Activated T-cell treated with anti-CD3 and anti-CD28 coated beads, Interleukin-2, amount 50 U/mL, for 4 hours (primary cell): ENCODE data around the gene KRT86. TPM values are rescaled to one million over a fixed set of nuclear protein-coding genes. Genes with fewer than 3 reads are reported as not detected.

Source experiments
- ATAC-seq, 2 donors: fragments of 200-7000 bp; cut with Tn5 transposase; one replicate each; pipeline ENCODE4 v1.10.0; 2021
- DNase-seq: peaks from one replicate; pipeline ENCODE4 v3.0.0-alpha.2; 2020
- H3K27me3 Mint-ChIP-seq: one replicate; pipeline ENCODE4 v1.8.0; 2021; ENCODE audit warnings: low read depth, mixed read lengths
- H3K36me3 Mint-ChIP-seq: one replicate; pipeline ENCODE4 v1.8.0; 2022; ENCODE audit warnings: mixed read lengths; ENCODE audit not compliant: insufficient read depth
- H3K4me1 Mint-ChIP-seq: one replicate; pipeline ENCODE4 v1.8.0; 2021; ENCODE audit warnings: low read depth, mixed read lengths
- H3K4me3 Mint-ChIP-seq: one replicate; pipeline ENCODE4 v1.8.0; 2021; ENCODE audit warnings: mild to moderate bottlenecking, moderate library complexity, mixed read lengths
- H3K9me3 Mint-ChIP-seq: one replicate; pipeline ENCODE4 v1.8.0; 2021; ENCODE audit warnings: mixed read lengths
- total RNA-seq, 3 donors: library from RNA; stranded (reverse); gene quantifications; one replicate each; pipeline ENCODE4 v1.2.1, GENCODE V29; 2021

The KRT86 gene
- total RNA-seq, 3 donors from 2014 or later = not detected

GRCh38 chr12:52355176-52355575 is 80.7 kb downstream of the KRT86 start:
- peaks cover 8% of the 10 kb centered on the region for H3K27me3 Mint-ChIP-seq
- H3K9me3 Mint-ChIP-seq = no peaks in the 10 kb centered on the region
- ATAC-seq (no peak), DNase-seq (no peak)
- no peaks in the 10 kb centered on the region for H3K36me3 Mint-ChIP-seq
- no peak overlapping the region for H3K4me3 Mint-ChIP-seq
- peaks cover 42% of the 10 kb centered on the region for H3K4me1 Mint-ChIP-seq

- Mint-ChIP-seq H3K4me1 (peaks cover 38% of the 10 kb centered on the region), H3K27me3 (peaks cover 8% of the 10 kb centered on the region), H3K36me3 (no peaks in the 10 kb centered on the region)
Observed at GRCh38 chr12:52356031-52356761, 81.8 kb downstream of the KRT86 start.

GRCh38 chr12:52356762-52357580 is 82.5 kb downstream of the KRT86 start:
- DNase-seq (no peak), ATAC-seq (no peak)
- Mint-ChIP-seq H3K36me3 (no peaks in the 10 kb centered on the region), H3K27me3 (peaks cover 8% of the 10 kb centered on the region), H3K9me3 (no peaks in the 10 kb centered on the region), H3K4me3 (no peak overlapping the region), H3K4me1 (peaks cover 33% of the 10 kb centered on the region)

More at GRCh38 chr12:52356031-52356761, 81.8 kb downstream of the KRT86 start:
- no peak overlapping the region for H3K4me3 Mint-ChIP-seq
- DNase-seq (no peak), ATAC-seq (no peak)
- H3K9me3 Mint-ChIP-seq = no peaks in the 10 kb centered on the region

Other genes with a start within 250 kb of the KRT86 start
- 10 to 100 TPM; 26.0 to 34.5 (median 31.3) TPM for gene NR4A1, start 223.2 kb upstream of the KRT86 start, total RNA-seq
- 10 to 100 TPM; 59.6 to 69.7 (median 62.0) TPM for gene ATG101, start 204.7 kb upstream of the KRT86 start, total RNA-seq
- gene SMIM41, start 194.9 kb upstream of the KRT86 start, total RNA-seq = not detected
- under 1 TPM in 2 of 3 donors, not detected in 1; 0.05 to 0.08 TPM for gene KRT80, start 82.6 kb upstream of the KRT86 start, total RNA-seq
- 1 to 10 TPM; 1.2 to 2.1 (median 1.5) TPM for gene KRT7, start 41.4 kb upstream of the KRT86 start, total RNA-seq
- under 1 TPM; 0.19 to 0.25 (median 0.24) TPM for gene KRT81, start 16.9 kb downstream of the KRT86 start, total RNA-seq
- gene KRT83, start 46.8 kb downstream of the KRT86 start, total RNA-seq = not detected
- not detected for gene KRT85, start 92.8 kb downstream of the KRT86 start, total RNA-seq
- gene KRT84, start 111.0 kb downstream of the KRT86 start, total RNA-seq = not detected
- gene KRT82, start 131.7 kb downstream of the KRT86 start, total RNA-seq = not detected
- gene KRT75, start 159.7 kb downstream of the KRT86 start, total RNA-seq = not detected
- not detected for gene KRT6B, start 177.5 kb downstream of the KRT86 start, total RNA-seq
- not detected for gene KRT6C, start 199.2 kb downstream of the KRT86 start, total RNA-seq
- not detected for gene KRT6A, start 218.6 kb downstream of the KRT86 start, total RNA-seq
- gene KRT5, start 245.7 kb downstream of the KRT86 start, total RNA-seq = not detected